Measurements from ENCODE around the gene INHBC. TPM values are rescaled to one million over a fixed set of nuclear protein-coding genes. Genes with fewer than 3 reads are reported as not detected.

Gene INHBC
- total and polyA plus RNA-seq, 4 donors: not detected

DNA sequence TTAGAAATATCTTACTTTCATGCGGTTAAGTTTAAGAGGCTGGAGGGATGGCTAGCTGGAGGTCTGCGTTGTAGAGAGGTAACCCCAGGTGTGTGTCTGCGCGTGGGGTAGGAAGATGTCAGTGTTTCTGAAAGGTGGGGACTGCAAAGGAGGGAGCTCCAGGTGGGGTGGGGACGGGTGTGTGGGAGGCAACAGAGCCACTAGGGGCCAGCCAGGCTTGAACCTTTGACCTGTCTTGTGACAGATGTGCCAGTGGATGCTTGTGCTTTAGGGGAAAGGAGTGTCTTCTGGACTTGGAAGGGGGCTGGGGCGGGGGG lies 25.8 kb downstream of the INHBC start:
- H3K4me1 ChIP-seq (ENCODE audit: control insufficient read depth in 1 of 2, insufficient read depth in 2 of 2, low read length in 2 of 2): no peaks in the 10 kb centered on the region
- H3K36me3 ChIP-seq (ENCODE audit: control insufficient read depth in 1 of 2, insufficient read depth in 2 of 2, low read length in 1 of 2): no peaks in the 10 kb centered on the region
- no peaks in the 10 kb centered on the region for H3K9me3 ChIP-seq (ENCODE audit: control insufficient read depth, low read length)
- ATAC-seq (ENCODE audit: low FRiP score) (no peak), DNase-seq (no peak)
- no peak overlapping the region for H3K27ac ChIP-seq (ENCODE audit: low read depth in 1 of 2, low read length in 2 of 2)
- no peaks in the 10 kb centered on the region for H3K27me3 ChIP-seq (ENCODE audit: control insufficient read depth in 1 of 2, insufficient read depth in 2 of 2, low read length in 1 of 2)
- intact Hi-C loops (cut with DNase I): no loop called here
- peak overlapping the region in 1 of 2 donors; percentile 67 for H3K4me3 ChIP-seq (ENCODE audit: low read length in 2 of 2)
- 1 to 2% methylated on average over 6 of the region's 6 CpGs for WGBS, 2 donors

DNA sequence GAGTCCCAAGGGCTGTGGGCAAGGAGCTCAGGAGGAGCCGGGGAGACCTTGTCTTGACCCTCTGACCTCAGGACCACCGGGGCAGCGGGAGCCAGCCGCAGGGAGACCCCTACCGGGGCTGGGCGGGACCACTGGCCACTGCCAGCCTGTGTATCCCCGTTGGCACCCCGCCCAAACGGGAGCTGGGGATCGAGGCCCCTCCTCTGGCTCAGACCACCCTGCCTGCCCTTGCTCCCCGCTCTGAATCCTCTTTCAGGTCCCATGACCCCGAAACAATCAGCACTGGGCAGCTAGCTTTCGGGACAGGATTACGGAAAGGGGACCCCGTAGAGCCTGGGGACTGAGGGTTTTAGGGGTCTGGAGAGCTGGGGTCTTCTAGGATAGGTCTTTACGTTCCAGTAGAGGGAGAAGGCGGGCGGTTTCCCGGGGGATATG lies 26.3 kb downstream of the INHBC start:
- whole genome bisulfite sequencing, 2 donors: 1% methylated on average over 14 to 19 of the region's 19 CpGs
- Histone ChIP-seq H3K9me3 (ENCODE audit: control insufficient read depth, low read length) (no peaks in the 10 kb centered on the region), H3K27me3 (ENCODE audit: control insufficient read depth in 1 of 2, insufficient read depth in 2 of 2, low read length in 1 of 2) (no peaks in the 10 kb centered on the region), H3K4me1 (ENCODE audit: control insufficient read depth in 1 of 2, insufficient read depth in 2 of 2, low read length in 2 of 2) (no peaks in the 10 kb centered on the region), H3K27ac (ENCODE audit: low read depth in 1 of 2, low read length in 2 of 2) (no peak overlapping the region), H3K36me3 (ENCODE audit: control insufficient read depth in 1 of 2, insufficient read depth in 2 of 2, low read length in 1 of 2) (no peaks in the 10 kb centered on the region), H3K4me3 (ENCODE audit: low read length in 2 of 2) (peak overlapping the region in 1 of 2 donors; percentile 67)
- DNase-seq: no peak
- ATAC-seq (ENCODE audit: low FRiP score): no peak
- intact Hi-C loops (cut with DNase I): no loop called here

DNA sequence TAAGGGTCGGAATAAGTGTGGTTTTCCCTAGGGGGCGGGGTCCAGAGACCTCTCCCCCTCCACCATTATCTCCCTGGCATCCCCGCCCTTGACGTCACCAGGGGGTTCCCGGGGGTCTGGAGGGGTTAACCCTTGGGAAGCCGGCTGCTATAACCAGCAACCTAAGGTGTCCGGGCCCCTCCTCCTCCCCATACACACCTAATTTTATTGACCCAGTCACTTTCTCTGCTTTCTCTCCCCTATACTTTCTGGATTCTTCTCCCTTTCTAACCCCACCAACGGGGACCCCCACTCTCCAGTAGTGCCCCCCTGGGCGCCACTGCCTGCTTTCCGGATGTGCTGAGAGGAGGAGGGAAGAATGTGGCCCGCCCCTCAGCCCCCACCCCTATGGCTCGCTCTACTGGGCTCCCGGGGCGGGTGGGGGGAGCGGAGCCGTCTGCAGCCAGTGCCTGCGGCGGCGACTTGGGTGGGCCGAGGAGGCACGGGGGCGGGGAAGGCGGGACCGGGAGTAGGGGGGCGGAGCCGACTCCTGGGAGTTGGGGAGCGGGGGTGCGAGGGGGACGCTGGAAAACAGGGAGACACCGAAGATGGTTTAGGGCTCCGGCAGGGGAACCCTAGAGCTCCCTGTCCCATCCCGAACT lies 26.8 kb downstream of the INHBC start:
- no peaks in the 10 kb centered on the region for H3K4me1 ChIP-seq (ENCODE audit: control insufficient read depth in 1 of 2, insufficient read depth in 2 of 2, low read length in 2 of 2)
- no peaks in the 10 kb centered on the region for H3K27me3 ChIP-seq (ENCODE audit: control insufficient read depth in 1 of 2, insufficient read depth in 2 of 2, low read length in 1 of 2)
- peak; percentile 78 for ATAC-seq (ENCODE audit: low FRiP score)
- no peaks in the 10 kb centered on the region for H3K36me3 ChIP-seq (ENCODE audit: control insufficient read depth in 1 of 2, insufficient read depth in 2 of 2, low read length in 1 of 2)
- intact Hi-C loops (cut with DNase I): no loop called here
- H3K9me3 ChIP-seq (ENCODE audit: control insufficient read depth, low read length): no peaks in the 10 kb centered on the region
- H3K4me3 ChIP-seq (ENCODE audit: low read length in 2 of 2): peak overlapping the region; percentile 61 to 67
- peak overlapping the region in 1 of 2 donors; percentile 48 for H3K27ac ChIP-seq (ENCODE audit: low read depth in 1 of 2, low read length in 2 of 2)
- WGBS, 2 donors: 1% methylated on average over 29 to 32 of the region's 32 CpGs
- peak; percentile 85 to 94 for DNase-seq

DNA sequence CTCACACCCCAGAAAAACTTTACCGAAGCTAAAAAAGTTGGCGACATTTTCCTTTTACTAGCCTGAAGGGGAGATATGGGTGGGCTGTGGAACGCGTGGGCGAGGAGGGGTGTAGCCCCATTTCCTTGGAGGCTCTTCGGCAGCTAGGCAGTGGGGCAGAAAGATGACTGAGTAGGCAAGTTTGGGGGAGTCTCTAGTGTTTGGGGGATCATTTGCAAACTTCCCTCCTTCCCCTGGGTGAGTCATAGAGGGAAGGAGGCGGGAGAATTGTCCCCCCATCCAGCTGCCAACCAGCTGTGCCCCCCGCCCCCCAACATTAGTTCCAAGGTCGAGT lies 27.3 kb downstream of the INHBC start:
- 1% methylated on average over 9 of the region's 9 CpGs for WGBS, 2 donors
- Histone ChIP-seq H3K36me3 (ENCODE audit: control insufficient read depth in 1 of 2, insufficient read depth in 2 of 2, low read length in 1 of 2) (no peaks in the 10 kb centered on the region), H3K4me3 (ENCODE audit: low read length in 2 of 2) (peak overlapping the region; percentile 61 to 67), H3K27me3 (ENCODE audit: control insufficient read depth in 1 of 2, insufficient read depth in 2 of 2, low read length in 1 of 2) (no peaks in the 10 kb centered on the region), H3K27ac (ENCODE audit: low read depth in 1 of 2, low read length in 2 of 2) (peak overlapping the region in 1 of 2 donors; percentile 48), H3K9me3 (ENCODE audit: control insufficient read depth, low read length) (no peaks in the 10 kb centered on the region), H3K4me1 (ENCODE audit: control insufficient read depth in 1 of 2, insufficient read depth in 2 of 2, low read length in 2 of 2) (no peaks in the 10 kb centered on the region)
- ATAC-seq (ENCODE audit: low FRiP score): peak; percentile 1
- no peak for DNase-seq
- intact Hi-C loops (cut with DNase I): no loop called here

DNA sequence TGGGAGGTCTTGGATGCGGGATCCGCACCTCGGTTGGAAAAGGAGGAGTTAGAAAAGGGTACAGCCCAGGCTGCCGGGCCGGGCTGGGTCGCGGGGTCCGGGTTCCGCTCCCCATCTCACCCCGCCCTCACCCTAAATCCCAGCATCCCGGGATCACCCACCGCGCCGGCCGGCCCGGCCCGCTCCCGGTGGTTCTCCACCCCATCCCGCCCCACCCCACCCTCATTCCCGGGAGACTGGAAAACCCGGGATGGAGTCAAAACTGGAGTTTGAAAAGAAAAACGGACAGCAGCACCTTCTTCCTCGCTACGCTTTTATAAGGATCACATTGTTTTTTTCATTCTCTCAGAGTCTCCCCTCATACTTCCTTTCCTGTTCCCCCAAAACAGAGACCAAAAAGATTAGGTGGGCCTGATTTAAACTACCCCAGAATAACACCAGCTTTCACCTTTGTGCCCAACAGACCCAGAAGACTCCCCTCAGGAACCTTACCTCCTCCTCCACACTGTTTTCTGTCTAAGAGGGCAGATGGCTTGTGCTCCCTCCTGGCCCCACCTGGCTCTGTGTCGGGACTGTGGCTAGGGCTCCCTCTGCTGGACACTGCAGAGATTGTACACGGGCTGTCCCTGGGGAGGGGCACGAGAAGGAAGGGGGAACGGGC lies 27.8 kb downstream of the INHBC start:
- no peaks in the 10 kb centered on the region for H3K4me1 ChIP-seq (ENCODE audit: control insufficient read depth in 1 of 2, insufficient read depth in 2 of 2, low read length in 2 of 2)
- WGBS, 2 donors: 0 to 1% methylated on average over 22 to 28 of the region's 28 CpGs
- H3K9me3 ChIP-seq (ENCODE audit: control insufficient read depth, low read length): no peaks in the 10 kb centered on the region
- intact Hi-C loops (cut with DNase I): no loop called here
- peak overlapping the region in 1 of 2 donors; percentile 48 for H3K27ac ChIP-seq (ENCODE audit: low read depth in 1 of 2, low read length in 2 of 2)
- H3K27me3 ChIP-seq (ENCODE audit: control insufficient read depth in 1 of 2, insufficient read depth in 2 of 2, low read length in 1 of 2): no peaks in the 10 kb centered on the region
- peak overlapping the region; percentile 61 to 67 for H3K4me3 ChIP-seq (ENCODE audit: low read length in 2 of 2)
- DNase-seq (peak; percentile 91 to 94), ATAC-seq (ENCODE audit: low FRiP score) (peak; percentile 87)
- no peaks in the 10 kb centered on the region for H3K36me3 ChIP-seq (ENCODE audit: control insufficient read depth in 1 of 2, insufficient read depth in 2 of 2, low read length in 1 of 2)

DNA sequence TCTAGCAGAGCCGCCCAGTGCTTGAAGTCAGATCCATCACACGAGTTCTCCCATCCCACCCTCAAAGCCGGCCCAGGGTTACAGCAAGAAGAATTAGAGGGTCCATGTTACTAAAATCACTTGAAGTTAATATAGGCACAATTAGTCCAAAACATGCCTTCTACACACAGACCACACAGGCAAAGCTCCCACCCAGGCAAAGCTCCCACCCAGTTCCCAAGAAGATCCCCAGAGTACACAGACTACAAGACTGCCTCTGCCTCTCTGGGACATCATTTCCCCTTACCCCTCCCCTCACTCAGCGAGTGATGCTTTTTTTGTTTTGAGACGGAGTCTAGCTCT lies 28.3 kb downstream of the INHBC start:
- WGBS, 2 donors: 27 to 33% methylated on average over 5 of the region's 5 CpGs
- no peak for ATAC-seq (ENCODE audit: low FRiP score)

DNA sequence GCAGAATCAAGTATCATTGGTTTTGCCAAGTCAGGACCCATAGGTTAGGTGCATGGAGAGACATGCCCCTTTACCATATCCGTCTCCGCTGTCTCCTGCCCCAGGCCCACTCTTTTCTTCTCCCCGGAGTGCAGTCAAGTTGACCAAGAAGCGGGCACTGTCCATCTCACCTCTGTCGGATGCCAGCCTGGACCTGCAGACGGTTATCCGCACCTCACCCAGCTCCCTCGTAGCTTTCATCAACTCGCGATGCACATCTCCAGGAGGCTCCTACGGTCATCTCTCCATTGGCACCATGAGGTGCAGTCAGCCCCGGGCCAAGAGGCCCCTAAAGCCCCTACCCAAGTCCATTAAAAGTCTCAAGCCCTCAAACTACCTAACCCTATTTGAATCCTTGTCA lies 30.0 kb downstream of the INHBC start:
- no peak overlapping the region for H3K4me3 ChIP-seq (ENCODE audit: low read length in 2 of 2)
- intact Hi-C loops (cut with DNase I): no loop called here
- 96% methylated on average over 12 of the region's 12 CpGs for WGBS, 2 donors
- no peaks in the 10 kb centered on the region for H3K27me3 ChIP-seq (ENCODE audit: control insufficient read depth in 1 of 2, insufficient read depth in 2 of 2, low read length in 1 of 2)
- no peaks in the 10 kb centered on the region for H3K9me3 ChIP-seq (ENCODE audit: control insufficient read depth, low read length)
- DNase-seq (no peak), ATAC-seq (ENCODE audit: low FRiP score) (no peak)
- no peaks in the 10 kb centered on the region for H3K4me1 ChIP-seq (ENCODE audit: control insufficient read depth in 1 of 2, insufficient read depth in 2 of 2, low read length in 2 of 2)
- no peak overlapping the region for H3K27ac ChIP-seq (ENCODE audit: low read depth in 1 of 2, low read length in 2 of 2)
- H3K36me3 ChIP-seq (ENCODE audit: control insufficient read depth in 1 of 2, insufficient read depth in 2 of 2, low read length in 1 of 2): no peaks in the 10 kb centered on the region

More for the DNA sequence above, 28.3 kb downstream of the INHBC start:
- no peaks in the 10 kb centered on the region for H3K27me3 ChIP-seq (ENCODE audit: control insufficient read depth in 1 of 2, insufficient read depth in 2 of 2, low read length in 1 of 2)
- H3K36me3 ChIP-seq (ENCODE audit: control insufficient read depth in 1 of 2, insufficient read depth in 2 of 2, low read length in 1 of 2): no peaks in the 10 kb centered on the region
- no peak overlapping the region for H3K4me3 ChIP-seq (ENCODE audit: low read length in 2 of 2)
- intact Hi-C loops (cut with DNase I): no loop called here
- DNase-seq: no peak
- H3K27ac ChIP-seq (ENCODE audit: low read depth in 1 of 2, low read length in 2 of 2): no peak overlapping the region
- H3K4me1 ChIP-seq (ENCODE audit: control insufficient read depth in 1 of 2, insufficient read depth in 2 of 2, low read length in 2 of 2): no peaks in the 10 kb centered on the region
- no peaks in the 10 kb centered on the region for H3K9me3 ChIP-seq (ENCODE audit: control insufficient read depth, low read length)

DNA sequence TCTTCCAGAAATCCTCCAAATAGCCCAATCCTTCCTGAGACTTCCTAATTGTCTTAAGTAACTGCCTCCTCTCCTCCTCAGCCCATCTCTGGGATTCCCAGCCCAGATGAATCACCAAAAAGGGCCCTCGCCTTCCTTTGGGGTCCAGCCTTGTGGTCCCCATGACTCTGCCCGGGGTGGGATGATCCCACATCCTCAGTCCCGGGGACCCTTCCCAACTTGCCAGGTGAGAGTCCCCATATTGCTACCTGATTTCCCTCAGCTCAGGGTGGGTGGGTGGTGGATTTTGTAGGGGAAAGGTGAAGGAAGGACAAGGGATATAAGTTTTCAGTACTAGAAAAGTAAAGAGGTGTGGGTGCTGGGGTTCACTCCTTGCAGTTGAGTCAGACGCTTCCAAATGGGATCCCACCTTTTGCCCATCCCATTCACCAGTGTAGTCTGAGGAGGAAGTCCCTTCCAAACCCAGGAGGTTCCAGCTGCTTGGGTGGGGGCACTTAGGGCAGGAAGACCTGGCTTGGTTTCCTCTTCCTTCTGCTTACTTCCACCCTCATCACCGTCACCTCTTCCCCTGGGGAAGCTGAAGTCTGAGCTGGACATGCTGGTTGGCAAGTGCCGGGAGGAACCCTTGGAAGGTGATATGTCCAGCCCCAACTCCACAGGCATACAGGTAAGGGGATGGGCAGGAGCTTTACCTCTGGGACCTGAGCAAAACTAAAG lies 30.6 kb downstream of the INHBC start:
- WGBS, 2 donors: 90 to 91% methylated on average over 6 of the region's 6 CpGs
- ATAC-seq (ENCODE audit: low FRiP score): no peak
- intact Hi-C loops (cut with DNase I): no loop called here

More for the DNA sequence above, 30.6 kb downstream of the INHBC start:
- no peak overlapping the region for H3K27ac ChIP-seq (ENCODE audit: low read depth in 1 of 2, low read length in 2 of 2)
- no peak overlapping the region for H3K4me3 ChIP-seq (ENCODE audit: low read length in 2 of 2)
- no peak for DNase-seq
- no peaks in the 10 kb centered on the region for H3K4me1 ChIP-seq (ENCODE audit: control insufficient read depth in 1 of 2, insufficient read depth in 2 of 2, low read length in 2 of 2)
- no peaks in the 10 kb centered on the region for H3K36me3 ChIP-seq (ENCODE audit: control insufficient read depth in 1 of 2, insufficient read depth in 2 of 2, low read length in 1 of 2)
- no peaks in the 10 kb centered on the region for H3K9me3 ChIP-seq (ENCODE audit: control insufficient read depth, low read length)
- H3K27me3 ChIP-seq (ENCODE audit: control insufficient read depth in 1 of 2, insufficient read depth in 2 of 2, low read length in 1 of 2): no peaks in the 10 kb centered on the region
